Thoracic aorta endothelial cell (primary cell): ENCODE measurements around the gene TMEM53. TPM values are rescaled to one million over a fixed set of nuclear protein-coding genes. Genes with fewer than 3 reads are reported as not detected.

Experiments
- small RNA-seq: library from RNA; depleted of rRNA; stranded (forward); fragments of <200 nt; gene quantifications from one replicate; pipeline ENCODE3, GENCODE V24; 2012
- total RNA-seq: library from RNA; depleted of rRNA; stranded (reverse); fragments of >200 nt; gene quantifications from 2 replicates; pipeline ENCODE4 v1.2.3, GENCODE V29; 2012

Gene TMEM53
- total RNA-seq = 1.7 and 2.9 TPM in 2 replicates

DNA sequence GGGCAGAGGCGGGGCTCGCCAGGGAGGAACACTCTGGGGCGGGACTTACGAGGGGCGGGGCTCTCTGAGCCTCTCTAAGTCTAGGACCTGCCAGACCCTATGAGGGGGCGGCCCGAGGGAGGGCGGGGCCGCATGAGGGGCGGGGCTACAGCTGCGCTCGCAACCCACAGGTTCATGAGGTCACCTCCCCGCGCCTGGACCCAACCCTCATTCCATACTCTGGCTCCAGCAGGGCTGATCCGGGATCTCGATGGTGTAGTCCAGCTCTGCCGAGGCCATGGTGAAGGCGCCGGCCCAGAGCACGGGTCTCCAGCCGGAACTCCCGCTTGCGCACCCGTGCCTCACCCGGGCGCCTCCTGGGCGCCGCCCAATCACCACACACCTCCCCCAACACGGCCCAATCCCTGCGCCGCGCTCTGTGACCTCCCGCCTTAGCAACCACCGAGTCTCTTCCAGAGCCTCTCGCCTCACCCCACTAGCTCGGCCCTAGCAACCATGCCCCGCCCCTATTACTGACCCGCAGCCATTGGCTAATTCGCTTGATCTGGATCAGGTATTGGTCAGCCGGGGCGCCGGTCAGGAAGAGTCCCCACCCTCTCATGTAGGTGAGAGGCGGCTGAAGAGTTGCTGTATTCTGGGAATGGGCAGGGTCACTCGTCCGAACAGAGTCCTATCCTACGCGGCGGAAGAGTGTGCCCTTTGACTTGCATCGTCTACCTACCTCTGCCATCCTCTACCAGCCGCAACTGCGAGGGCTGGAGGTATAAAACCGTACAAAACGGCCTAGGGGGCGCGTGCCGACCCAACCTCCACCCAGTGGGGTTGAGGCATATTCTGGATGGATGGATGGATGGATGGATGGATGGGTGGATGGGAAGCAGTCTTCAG lies at the start of gene TMEM53, which contains the start of gene ARMH1:
TSS of gene TMEM53 (minus strand) at position 369 of the 888 bp plus-strand sequence. CDS start at position 279, 90 bp downstream.
TSS of gene ARMH1 (plus strand) at position 602 of the 888 bp plus-strand sequence. CDS start 14,984 bp downstream, outside the sequence.

Small RNAs within 50 kb of the gene (small RNA-seq; reads per million reads assigned to genes)
- gene RNU5F-1 = 223 reads per million, percentile 99 among the genes with 10 or more reads in this experiment

Other genes with a start within 250 kb of the TMEM53 start
- 0.36 TPM in 1 of 2 replicates, not detected in the other for gene ARMH1, start 233 bp upstream of the TMEM53 start, total RNA-seq
- not detected in 2 replicates for gene RNU5D-1, start 56.7 kb upstream of the TMEM53 start, total RNA-seq
- gene KIF2C, start 65.4 kb upstream of the TMEM53 start, total RNA-seq = 38.6 and 54.6 TPM in 2 replicates
- 1,505 and 1,508 TPM in 2 replicates for gene RPS8, start 101.1 kb upstream of the TMEM53 start, total RNA-seq
- gene BEST4, start 113.7 kb upstream of the TMEM53 start, total RNA-seq = 0.07 TPM in 1 of 2 replicates, not detected in the other
- 34.6 and 46.9 TPM in 2 replicates for gene PLK3, start 125.9 kb upstream of the TMEM53 start, total RNA-seq
- 0.22 TPM in 1 of 2 replicates, not detected in the other for gene DYNLT4, start 132.9 kb upstream of the TMEM53 start, total RNA-seq
- gene BTBD19, start 134.0 kb upstream of the TMEM53 start, total RNA-seq = 14.3 and 17.2 TPM in 2 replicates
- 0.13 and 0.29 TPM in 2 replicates for gene PTCH2, start 168.8 kb upstream of the TMEM53 start, total RNA-seq